ENCODE results near the gene GNG8. TPM values are rescaled to one million over a fixed set of nuclear protein-coding genes. Genes with fewer than 3 reads are reported as not detected.

Gene GNG8
- total and polyA plus RNA-seq, 3 donors from 2014 or later: not detected

DNA sequence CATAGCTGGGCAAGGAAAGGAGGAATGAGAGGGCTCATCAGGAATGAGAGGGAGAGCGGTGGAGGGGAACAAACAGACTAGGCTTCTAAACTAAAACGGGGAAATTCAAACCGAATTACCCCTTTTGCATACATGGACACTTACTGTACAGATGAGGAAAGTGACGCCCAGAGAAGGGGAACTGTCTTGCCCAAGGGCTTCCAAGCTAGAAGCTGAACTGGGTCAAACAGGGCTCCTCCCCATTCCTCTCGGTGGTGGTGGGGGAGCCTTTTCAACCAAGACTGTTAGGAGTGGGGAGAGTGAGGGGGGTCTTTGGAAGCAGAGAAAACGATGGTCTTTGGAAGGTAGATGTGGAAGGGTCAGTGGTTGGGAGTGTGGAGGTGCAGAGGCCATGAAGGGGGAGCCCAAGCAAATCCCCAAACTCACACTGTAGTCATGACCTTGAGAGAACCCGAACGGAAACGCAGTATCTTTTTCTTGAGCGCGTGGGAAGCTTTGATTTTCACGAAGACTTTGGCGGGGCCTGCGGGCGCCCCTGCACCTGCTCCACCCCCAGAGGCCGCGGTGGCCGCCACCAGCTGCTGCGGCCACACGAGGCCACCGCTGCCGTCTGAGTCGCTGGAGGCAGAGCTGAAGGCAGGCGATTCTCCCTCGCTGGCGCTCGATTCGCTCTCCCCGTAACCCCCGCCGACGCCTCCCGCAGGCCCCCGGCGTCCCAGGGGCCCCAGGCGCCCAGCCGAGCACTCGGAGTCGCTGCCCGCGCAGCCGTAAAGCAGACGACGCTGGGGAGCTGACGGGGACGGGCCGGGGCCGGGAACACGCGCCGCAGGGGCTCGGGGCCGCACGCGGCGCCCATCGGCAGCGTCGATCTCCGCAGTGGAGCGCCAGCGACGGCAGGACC lies 12.3 kb upstream of the GNG8 start:
- TF ChIP-seq, protein P1, sequence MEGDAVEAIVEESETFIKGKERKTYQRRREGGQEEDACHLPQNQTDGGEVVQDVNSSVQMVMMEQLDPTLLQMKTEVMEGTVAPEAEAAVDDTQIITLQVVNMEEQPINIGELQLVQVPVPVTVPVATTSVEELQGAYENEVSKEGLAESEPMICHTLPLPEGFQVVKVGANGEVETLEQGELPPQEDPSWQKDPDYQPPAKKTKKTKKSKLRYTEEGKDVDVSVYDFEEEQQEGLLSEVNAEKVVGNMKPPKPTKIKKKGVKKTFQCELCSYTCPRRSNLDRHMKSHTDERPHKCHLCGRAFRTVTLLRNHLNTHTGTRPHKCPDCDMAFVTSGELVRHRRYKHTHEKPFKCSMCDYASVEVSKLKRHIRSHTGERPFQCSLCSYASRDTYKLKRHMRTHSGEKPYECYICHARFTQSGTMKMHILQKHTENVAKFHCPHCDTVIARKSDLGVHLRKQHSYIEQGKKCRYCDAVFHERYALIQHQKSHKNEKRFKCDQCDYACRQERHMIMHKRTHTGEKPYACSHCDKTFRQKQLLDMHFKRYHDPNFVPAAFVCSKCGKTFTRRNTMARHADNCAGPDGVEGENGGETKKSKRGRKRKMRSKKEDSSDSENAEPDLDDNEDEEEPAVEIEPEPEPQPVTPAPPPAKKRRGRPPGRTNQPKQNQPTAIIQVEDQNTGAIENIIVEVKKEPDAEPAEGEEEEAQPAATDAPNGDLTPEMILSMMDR (IDR thresholded peaks at IDR 0.05): no peak
- TF ChIP-seq POLR2A (IDR thresholded peaks at IDR 0.05): no peak
- Histone ChIP-seq H3K9me3 (no peaks in the 10 kb centered on the region), H3K4me1 (no peaks in the 10 kb centered on the region), H3K27me3 (no peaks in the 10 kb centered on the region), H3K4me3 (peak overlapping the region; percentile 20 to 24), H3K27ac (no peak overlapping the region), H3K36me3 (ENCODE audit: low read depth, missing control alignments) (no peaks in the 10 kb centered on the region)
- 49 to 50% methylated on average over 20 to 54 of the region's 63 CpGs for WGBS, 2 donors
- DNase-seq: no peak
- intact Hi-C loops (cut with DNase I; ENCODE audit: low total_unique reads): no loop called here

DNA sequence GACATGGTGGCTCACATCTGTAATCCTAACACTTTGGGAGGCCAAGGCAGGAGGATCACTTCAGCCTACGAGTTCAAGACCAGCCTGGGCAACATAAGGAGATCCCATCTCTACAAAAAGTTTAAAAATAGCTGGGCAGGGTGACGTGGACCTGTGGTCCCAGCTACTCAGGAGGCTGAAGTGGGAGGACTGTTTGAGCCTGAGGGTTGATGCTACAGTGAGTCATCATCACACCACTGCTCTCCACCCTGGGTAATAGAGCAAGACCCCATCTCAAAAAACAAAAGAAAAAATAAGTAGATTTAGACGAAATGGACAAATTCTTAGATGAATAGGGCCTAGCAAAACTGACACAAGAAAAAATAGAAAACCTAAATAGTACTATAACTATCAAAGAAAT lies 10.4 kb upstream of the GNG8 start:
- no peak for DNase-seq
- no peak overlapping the region for H3K4me3 ChIP-seq
- no peak overlapping the region for H3K27ac ChIP-seq
- intact Hi-C loops (cut with DNase I; ENCODE audit: low total_unique reads): no loop called here
- 89 to 97% methylated on average over 3 of the region's 3 CpGs for WGBS, 2 donors
- TF ChIP-seq, protein P1 (IDR thresholded peaks at IDR 0.05): no peak
- TF ChIP-seq POLR2A (IDR thresholded peaks at IDR 0.05): no peak
- H3K9me3 ChIP-seq: no peaks in the 10 kb centered on the region
- no peaks in the 10 kb centered on the region for H3K36me3 ChIP-seq (ENCODE audit: low read depth, missing control alignments)
- no peaks in the 10 kb centered on the region for H3K27me3 ChIP-seq
- H3K4me1 ChIP-seq: no peaks in the 10 kb centered on the region

DNA sequence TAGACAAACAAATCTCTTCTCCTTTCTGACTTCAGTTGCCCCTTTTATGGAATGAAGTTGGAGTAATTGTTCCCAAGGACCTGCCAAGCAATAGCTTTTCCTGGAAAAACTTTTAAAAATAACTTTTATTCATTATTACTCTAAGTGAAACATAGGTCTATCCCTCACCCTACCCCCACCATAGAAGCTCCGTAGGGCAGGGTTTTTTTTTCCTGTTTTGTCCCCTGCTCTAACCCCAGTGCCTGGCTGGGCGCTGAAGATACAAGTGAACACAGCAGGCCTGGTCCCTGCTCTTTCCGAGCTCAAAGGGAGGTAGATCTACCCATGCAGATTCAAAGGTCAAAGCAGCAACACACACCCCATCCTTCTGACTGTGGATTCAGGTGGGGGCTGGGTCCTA lies 8.7 kb upstream of the GNG8 start:
- H3K27ac ChIP-seq: peak overlapping the region in 1 of 2 donors; percentile 37
- 48 to 55% methylated on average over 3 of the region's 3 CpGs for WGBS, 2 donors
- intact Hi-C loops (cut with DNase I; ENCODE audit: low total_unique reads): no loop called here
- no peaks in the 10 kb centered on the region for H3K27me3 ChIP-seq
- DNase-seq: no peak
- TF ChIP-seq, protein P1 (IDR thresholded peaks at IDR 0.05): no peak
- TF ChIP-seq POLR2A (IDR thresholded peaks at IDR 0.05): no peak
- H3K36me3 ChIP-seq (ENCODE audit: low read depth, missing control alignments): no peaks in the 10 kb centered on the region
- no peak overlapping the region for H3K4me3 ChIP-seq
- H3K9me3 ChIP-seq: no peaks in the 10 kb centered on the region
- no peaks in the 10 kb centered on the region for H3K4me1 ChIP-seq

DNA sequence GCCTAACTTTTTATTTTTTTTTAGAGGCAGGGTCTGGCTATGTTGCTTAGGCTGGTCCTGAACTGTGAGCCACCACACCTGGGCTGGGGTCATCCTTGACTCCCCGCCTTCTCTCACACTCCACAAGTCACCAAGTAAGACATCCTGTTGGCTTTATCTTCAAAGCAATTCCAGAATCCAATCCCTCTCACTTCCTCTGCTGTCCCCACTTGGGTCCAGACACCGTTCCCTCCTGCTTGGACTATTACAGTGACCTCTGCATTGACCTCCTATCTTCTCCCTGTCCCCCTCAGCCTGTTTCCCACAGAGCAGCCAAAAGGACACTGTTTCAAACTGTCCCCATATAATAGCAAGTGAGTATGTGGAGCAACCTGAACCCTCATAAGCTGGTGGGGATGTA lies 4.7 kb upstream of the GNG8 start:
- no peak overlapping the region for H3K4me3 ChIP-seq
- 84 to 93% methylated on average over 2 of the region's 2 CpGs for WGBS, 2 donors
- DNase-seq: no peak
- no peak overlapping the region for H3K27ac ChIP-seq
- TF ChIP-seq POLR2A (IDR thresholded peaks at IDR 0.05): no peak
- TF ChIP-seq, protein P1 (IDR thresholded peaks at IDR 0.05): no peak
- no peaks in the 10 kb centered on the region for H3K9me3 ChIP-seq
- H3K36me3 ChIP-seq (ENCODE audit: low read depth, missing control alignments): no peaks in the 10 kb centered on the region
- peaks cover 8% of the 10 kb centered on the region for H3K4me1 ChIP-seq
- H3K27me3 ChIP-seq: no peaks in the 10 kb centered on the region
- intact Hi-C loops (cut with DNase I; ENCODE audit: low total_unique reads): no loop called here

Measured in testis (tissue), 3 donors.